Measurements from ENCODE around the gene TENT5A.

TENT5A gene

GRCh38 chr6:81787313-81788068 is 35.0 kb upstream of the TENT5A start:
- H3K27me3 ChIP-seq (ENCODE audit: insufficient read depth, low read length), result no peaks in the 10 kb centered on the region
- H3K4me1 ChIP-seq (ENCODE audit: insufficient read depth, low read length, severe bottlenecking), result no peaks in the 10 kb centered on the region
- no peak overlapping the region for H3K4me3 ChIP-seq (ENCODE audit: low read depth, low read length, poor library complexity, severe bottlenecking)
- H3K36me3 ChIP-seq (ENCODE audit: insufficient read depth, low read length), result no peaks in the 10 kb centered on the region
- H3K4me2 ChIP-seq (ENCODE audit: low read length), result no peak overlapping the region
- H4K20me1 ChIP-seq (ENCODE audit: insufficient read depth, low read length), result no peaks in the 10 kb centered on the region
- no peaks in the 10 kb centered on the region for H3F3A ChIP-seq (ENCODE audit: insufficient read depth, low read length)
- no peaks in the 10 kb centered on the region for H3K9me2 ChIP-seq (ENCODE audit: low read depth, low read length)
- H3K9ac ChIP-seq (ENCODE audit: low read length), result no peak overlapping the region
- no peaks in the 10 kb centered on the region for H3K9me3 ChIP-seq (ENCODE audit: low read length)
- no peak overlapping the region for H2AFZ ChIP-seq (ENCODE audit: low read length)
- no peaks in the 10 kb centered on the region for H3K79me2 ChIP-seq (ENCODE audit: insufficient read depth, low read length)
- no peak overlapping the region for H3K27ac ChIP-seq (ENCODE audit: low read depth, low read length, poor library complexity, severe bottlenecking)
- TF ChIP-seq CTCF (IDR thresholded peaks at IDR 0.05; ENCODE audit: low read length) (no peak), EZH2 (IDR thresholded peaks at IDR 0.05; ENCODE audit: borderline replicate concordance, low read length) (no peak)

- H3K4me2 ChIP-seq (ENCODE audit: low read length), result no peak overlapping the region
- TF ChIP-seq CTCF (IDR thresholded peaks at IDR 0.05; ENCODE audit: low read length), result no peak
- no peak for TF ChIP-seq EZH2 (IDR thresholded peaks at IDR 0.05; ENCODE audit: borderline replicate concordance, low read length)
- no peaks in the 10 kb centered on the region for H3K4me1 ChIP-seq (ENCODE audit: insufficient read depth, low read length, severe bottlenecking)
- H3K27ac ChIP-seq (ENCODE audit: low read depth, low read length, poor library complexity, severe bottlenecking), result no peak overlapping the region
- H2AFZ ChIP-seq (ENCODE audit: low read length), result no peak overlapping the region
- H3K9me2 ChIP-seq (ENCODE audit: low read depth, low read length), result no peaks in the 10 kb centered on the region
- H4K20me1 ChIP-seq (ENCODE audit: insufficient read depth, low read length), result no peaks in the 10 kb centered on the region
- no peaks in the 10 kb centered on the region for H3K79me2 ChIP-seq (ENCODE audit: insufficient read depth, low read length)
- no peaks in the 10 kb centered on the region for H3K36me3 ChIP-seq (ENCODE audit: insufficient read depth, low read length)
- H3K9ac ChIP-seq (ENCODE audit: low read length), result no peak overlapping the region
- H3F3A ChIP-seq (ENCODE audit: insufficient read depth, low read length), result no peaks in the 10 kb centered on the region
- no peaks in the 10 kb centered on the region for H3K9me3 ChIP-seq (ENCODE audit: low read length)
- no peaks in the 10 kb centered on the region for H3K27me3 ChIP-seq (ENCODE audit: insufficient read depth, low read length)
- no peak overlapping the region for H3K4me3 ChIP-seq (ENCODE audit: low read depth, low read length, poor library complexity, severe bottlenecking)
Measured at GRCh38 chr6:81786150-81786549, 33.7 kb upstream of the TENT5A start.

- no peak for TF ChIP-seq CTCF (IDR thresholded peaks at IDR 0.05; ENCODE audit: low read length)
- no peak for TF ChIP-seq EZH2 (IDR thresholded peaks at IDR 0.05; ENCODE audit: borderline replicate concordance, low read length)
- Histone ChIP-seq H3K4me2 (ENCODE audit: low read length) (no peak overlapping the region), H3K79me2 (ENCODE audit: insufficient read depth, low read length) (no peaks in the 10 kb centered on the region), H3K9ac (ENCODE audit: low read length) (no peak overlapping the region), H3K27me3 (ENCODE audit: insufficient read depth, low read length) (no peaks in the 10 kb centered on the region), H3K9me3 (ENCODE audit: low read length) (no peaks in the 10 kb centered on the region), H3F3A (ENCODE audit: insufficient read depth, low read length) (no peaks in the 10 kb centered on the region), H2AFZ (ENCODE audit: low read length) (no peak overlapping the region), H4K20me1 (ENCODE audit: insufficient read depth, low read length) (no peaks in the 10 kb centered on the region), H3K4me1 (ENCODE audit: insufficient read depth, low read length, severe bottlenecking) (no peaks in the 10 kb centered on the region), H3K9me2 (ENCODE audit: low read depth, low read length) (no peaks in the 10 kb centered on the region), H3K27ac (ENCODE audit: low read depth, low read length, poor library complexity, severe bottlenecking) (no peak overlapping the region), H3K4me3 (ENCODE audit: low read depth, low read length, poor library complexity, severe bottlenecking) (no peak overlapping the region), H3K36me3 (ENCODE audit: insufficient read depth, low read length) (no peaks in the 10 kb centered on the region)
Measured at GRCh38 chr6:81785377-81785776, 32.9 kb upstream of the TENT5A start.
